ENCODE results near the gene ENO1. TPM values are rescaled to one million over a fixed set of nuclear protein-coding genes. Genes with fewer than 3 reads are reported as not detected.
"Not testable (repeated sequence)": the region's sequence is repeated elsewhere in the genome, so short reads cannot be mapped to it uniquely, and the experiment has no call there.

The ENO1 gene
- total and polyA plus RNA-seq, 2 experiments from 2014 or later, result 910 to 1,831 TPM

GRCh38 chr1:8835941-8836643, 42.4 kb downstream of the ENO1 start (continued):
- no peak for TF ChIP-seq CREB1 (CRISPR knock-in tag; IDR thresholded peaks at IDR 0.05; ENCODE audit: low read depth)
- TF ChIP-seq NANOG (IDR thresholded peaks at IDR 0.05; ENCODE audit: borderline replicate concordance), result no peak
- no peak for TF ChIP-seq EZH2 (IDR thresholded peaks at IDR 0.05; ENCODE audit: low read depth, unreplicated experiment)
- TF ChIP-seq STAT1 (IDR thresholded peaks at IDR 0.05; ENCODE audit: unreplicated experiment), result no peak
- no peak for TF ChIP-seq ZNF331 (CRISPR knock-in tag; IDR thresholded peaks at IDR 0.05; ENCODE audit: low read depth)
- TF ChIP-seq JUNB (IDR thresholded peaks at IDR 0.05; ENCODE audit: unreplicated experiment), result no peak
- TF ChIP-seq ZNF114 (CRISPR knock-in tag; IDR thresholded peaks at IDR 0.05), result no peak
- TF ChIP-seq ETS1 (IDR thresholded peaks at IDR 0.05), result no peak
- TF ChIP-seq REST (IDR thresholded peaks at IDR 0.05; ENCODE audit: unreplicated experiment), result no peak
- no peak for TF ChIP-seq POLR2AphosphoS5 (IDR thresholded peaks at IDR 0.05; ENCODE audit: low read depth)

GRCh38 chr1:8831340-8831739, 47.1 kb downstream of the ENO1 start:
- no peak overlapping the region for H3K27ac Mint-ChIP-seq
- no peaks in the 10 kb centered on the region for H3K4me1 Mint-ChIP-seq
- no peak overlapping the region for H2AFZ ChIP-seq
- H3K27me3 Mint-ChIP-seq (ENCODE audit: insufficient read depth, low read depth, poor library complexity), result peaks cover 15% of the 10 kb centered on the region
- no peaks in the 10 kb centered on the region for H3K9me2 ChIP-seq (ENCODE audit: insufficient read depth)
- peak; percentile 39 to 58 for TF ChIP-seq CTCF (conservative IDR thresholded peaks at IDR 0.05; ENCODE audit: low read depth in 2 of 2)
- TF ChIP-seq ETS1 (IDR thresholded peaks at IDR 0.05), result no peak
- H3K4me3 Mint-ChIP-seq, result no peak overlapping the region
- no peak overlapping the region for H3K27ac ChIP-seq (ENCODE audit: low read depth)
- H3K9me3 Mint-ChIP-seq, result no peaks in the 10 kb centered on the region
- H3K36me3 Mint-ChIP-seq (ENCODE audit: low read depth), result no peaks in the 10 kb centered on the region
- ATAC-seq, result peak; percentile 64
- no peaks in the 10 kb centered on the region for H3K4me1 ChIP-seq (ENCODE audit: insufficient read depth)
- no peaks in the 10 kb centered on the region for H3F3A ChIP-seq (replicated peaks; ENCODE audit: low read depth)
- H3K4me2 ChIP-seq, result no peak overlapping the region
- no peaks in the 10 kb centered on the region for H3K36me3 ChIP-seq (ENCODE audit: insufficient read depth)
- H3K27me3 ChIP-seq (ENCODE audit: insufficient read depth), result no peaks in the 10 kb centered on the region
- H3K4me3 ChIP-seq, result no peak overlapping the region
- no peaks in the 10 kb centered on the region for H4K20me1 ChIP-seq (replicated peaks; ENCODE audit: insufficient read depth)
- peak; percentile 65 for DNase-seq (ENCODE audit: low spot score)
- no peaks in the 10 kb centered on the region for H3K79me2 ChIP-seq (replicated peaks; ENCODE audit: insufficient read depth)

GRCh38 chr1:8830732-8831131, 47.8 kb downstream of the ENO1 start:
- H3K9me2 ChIP-seq (ENCODE audit: insufficient read depth); H3K9me3 Mint-ChIP-seq; H3K4me1 ChIP-seq (ENCODE audit: insufficient read depth); H3K4me2 ChIP-seq; H3K27ac Mint-ChIP-seq; H3K27me3 ChIP-seq (ENCODE audit: insufficient read depth); DNase-seq (ENCODE audit: low spot score); H3K36me3 Mint-ChIP-seq (ENCODE audit: low read depth); H4K20me1 ChIP-seq (replicated peaks; ENCODE audit: insufficient read depth); H3K79me2 ChIP-seq (replicated peaks; ENCODE audit: insufficient read depth); ATAC-seq; H3K27ac ChIP-seq (ENCODE audit: low read depth); H3F3A ChIP-seq (replicated peaks; ENCODE audit: low read depth); H3K4me1 Mint-ChIP-seq; H3K36me3 ChIP-seq (ENCODE audit: insufficient read depth); H3K4me3 Mint-ChIP-seq; H3K4me3 ChIP-seq; H2AFZ ChIP-seq: not testable (repeated sequence)
- H3K27me3 Mint-ChIP-seq (ENCODE audit: insufficient read depth, low read depth, poor library complexity), result peaks cover 15% of the 10 kb centered on the region
